ENCODE results near the gene JAZF1.

Gene JAZF1

GRCh38 chr7:27917119-27917518 is 263.5 kb downstream of the JAZF1 start:
- Histone ChIP-seq H3K36me3 (ENCODE audit: insufficient read depth, low read length) (no peaks in the 10 kb centered on the region), H3K4me3 (ENCODE audit: low read depth, low read length) (no peak overlapping the region), H3K79me2 (ENCODE audit: control insufficient read depth, insufficient read depth, low read length, unreplicated experiment) (no peaks in the 10 kb centered on the region), H3K4me1 (ENCODE audit: control insufficient read depth, insufficient read depth, low read length, unreplicated experiment) (peaks cover 21% of the 10 kb centered on the region), H2AFZ (ENCODE audit: low read length, unreplicated experiment) (no peak overlapping the region), H3K27ac (ENCODE audit: low read depth, low read length) (no peak overlapping the region), H3K27me3 (ENCODE audit: insufficient read depth, low read length) (no peaks in the 10 kb centered on the region)

- H3K27ac ChIP-seq (ENCODE audit: low read depth, low read length): no peak overlapping the region
- no peak overlapping the region for H3K4me3 ChIP-seq (ENCODE audit: low read depth, low read length)
- H3K79me2 ChIP-seq (ENCODE audit: control insufficient read depth, insufficient read depth, low read length, unreplicated experiment): no peaks in the 10 kb centered on the region
- peaks cover 21% of the 10 kb centered on the region for H3K4me1 ChIP-seq (ENCODE audit: control insufficient read depth, insufficient read depth, low read length, unreplicated experiment)
- H2AFZ ChIP-seq (ENCODE audit: low read length, unreplicated experiment): no peak overlapping the region
- no peaks in the 10 kb centered on the region for H3K27me3 ChIP-seq (ENCODE audit: insufficient read depth, low read length)
- no peaks in the 10 kb centered on the region for H3K36me3 ChIP-seq (ENCODE audit: insufficient read depth, low read length)
Measured at GRCh38 chr7:27916372-27916771, 264.2 kb downstream of the JAZF1 start.

- no peaks in the 10 kb centered on the region for H3K27me3 ChIP-seq (ENCODE audit: insufficient read depth, low read length)
- peaks cover 18% of the 10 kb centered on the region for H3K4me1 ChIP-seq (ENCODE audit: control insufficient read depth, insufficient read depth, low read length, unreplicated experiment)
- no peak overlapping the region for H3K27ac ChIP-seq (ENCODE audit: low read depth, low read length)
- no peak overlapping the region for H2AFZ ChIP-seq (ENCODE audit: low read length, unreplicated experiment)
- no peak overlapping the region for H3K4me3 ChIP-seq (ENCODE audit: low read depth, low read length)
- no peaks in the 10 kb centered on the region for H3K36me3 ChIP-seq (ENCODE audit: insufficient read depth, low read length)
- H3K79me2 ChIP-seq (ENCODE audit: control insufficient read depth, insufficient read depth, low read length, unreplicated experiment): no peaks in the 10 kb centered on the region
Measured at GRCh38 chr7:27914409-27914808, 266.2 kb downstream of the JAZF1 start.

DNA sequence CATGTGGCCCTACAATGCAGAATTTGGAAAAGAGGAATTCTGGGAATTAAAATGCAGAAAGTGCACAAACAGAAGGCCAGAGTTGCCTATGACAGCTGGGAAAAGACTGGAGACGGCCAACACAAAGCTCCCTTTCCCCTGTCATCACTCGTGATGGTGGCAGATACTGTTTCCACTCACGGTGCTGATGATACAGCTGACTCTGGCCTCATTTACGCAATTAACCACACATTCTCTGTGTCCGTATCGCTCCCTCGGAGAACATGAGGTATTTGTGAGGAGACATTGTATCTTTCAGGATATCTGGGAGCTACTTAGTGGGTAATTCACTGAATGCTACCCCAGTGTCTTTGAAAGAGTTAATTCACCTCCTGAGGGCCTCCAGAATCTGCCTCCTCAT is 267.8 kb downstream of the JAZF1 start:
- peaks cover 6% of the 10 kb centered on the region for H3K4me1 ChIP-seq (ENCODE audit: control insufficient read depth, insufficient read depth, low read length, unreplicated experiment)
- no peaks in the 10 kb centered on the region for H3K36me3 ChIP-seq (ENCODE audit: insufficient read depth, low read length)
- no peaks in the 10 kb centered on the region for H3K79me2 ChIP-seq (ENCODE audit: control insufficient read depth, insufficient read depth, low read length, unreplicated experiment)
- H3K27me3 ChIP-seq (ENCODE audit: insufficient read depth, low read length): no peaks in the 10 kb centered on the region
- no peak overlapping the region for H2AFZ ChIP-seq (ENCODE audit: low read length, unreplicated experiment)
- H3K4me3 ChIP-seq (ENCODE audit: low read depth, low read length): no peak overlapping the region
- H3K27ac ChIP-seq (ENCODE audit: low read depth, low read length): no peak overlapping the region

DNA sequence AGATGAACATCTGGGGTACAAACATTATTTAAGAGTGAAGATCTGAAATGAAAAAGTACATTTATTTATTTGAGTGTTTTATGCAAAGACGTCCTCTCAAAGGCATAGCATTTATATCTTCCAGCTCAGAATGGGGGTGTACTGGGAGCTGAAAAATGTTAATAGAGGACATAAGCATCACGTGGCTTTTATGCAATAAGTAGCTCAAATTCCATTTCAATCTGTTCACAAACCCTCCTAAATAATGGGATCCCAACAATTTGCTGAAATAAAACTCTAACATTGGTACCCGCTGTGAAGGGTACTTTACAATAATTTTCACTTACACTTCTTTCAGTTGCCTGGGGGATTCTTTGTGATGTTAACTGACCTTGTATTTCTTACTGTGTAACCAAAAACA is 268.7 kb downstream of the JAZF1 start:
- no peaks in the 10 kb centered on the region for H3K36me3 ChIP-seq (ENCODE audit: insufficient read depth, low read length)
- H3K27ac ChIP-seq (ENCODE audit: low read depth, low read length): no peak overlapping the region
- no peaks in the 10 kb centered on the region for H3K4me1 ChIP-seq (ENCODE audit: control insufficient read depth, insufficient read depth, low read length, unreplicated experiment)
- H3K79me2 ChIP-seq (ENCODE audit: control insufficient read depth, insufficient read depth, low read length, unreplicated experiment): no peaks in the 10 kb centered on the region
- H2AFZ ChIP-seq (ENCODE audit: low read length, unreplicated experiment): no peak overlapping the region
- no peak overlapping the region for H3K4me3 ChIP-seq (ENCODE audit: low read depth, low read length)
- H3K27me3 ChIP-seq (ENCODE audit: insufficient read depth, low read length): no peaks in the 10 kb centered on the region

DNA sequence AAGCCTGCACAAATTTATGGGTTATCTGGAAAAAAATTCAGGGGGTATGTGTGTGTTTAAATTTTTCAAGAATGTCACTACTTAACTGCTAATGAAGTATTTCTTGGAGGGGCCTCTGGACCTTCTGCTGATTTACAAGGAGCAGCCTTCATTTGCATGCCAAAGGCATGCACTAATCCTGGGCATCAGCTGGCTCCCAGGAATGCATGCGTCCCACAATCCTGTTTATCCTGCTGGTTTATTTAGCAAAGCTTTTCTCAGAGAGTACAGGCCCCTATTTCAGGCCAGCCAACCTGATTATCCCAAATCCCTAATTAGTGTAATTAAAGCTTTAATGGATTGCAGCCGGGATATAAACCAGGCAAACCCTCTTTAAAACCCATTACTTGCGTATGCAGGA is 270.3 kb downstream of the JAZF1 start:
- no peak overlapping the region for H3K27ac ChIP-seq (ENCODE audit: low read depth, low read length)
- H2AFZ ChIP-seq (ENCODE audit: low read length, unreplicated experiment): no peak overlapping the region
- no peaks in the 10 kb centered on the region for H3K36me3 ChIP-seq (ENCODE audit: insufficient read depth, low read length)
- H3K4me3 ChIP-seq (ENCODE audit: low read depth, low read length): no peak overlapping the region
- H3K27me3 ChIP-seq (ENCODE audit: insufficient read depth, low read length): no peaks in the 10 kb centered on the region
- H3K79me2 ChIP-seq (ENCODE audit: control insufficient read depth, insufficient read depth, low read length, unreplicated experiment): no peaks in the 10 kb centered on the region
- no peaks in the 10 kb centered on the region for H3K4me1 ChIP-seq (ENCODE audit: control insufficient read depth, insufficient read depth, low read length, unreplicated experiment)

DNA sequence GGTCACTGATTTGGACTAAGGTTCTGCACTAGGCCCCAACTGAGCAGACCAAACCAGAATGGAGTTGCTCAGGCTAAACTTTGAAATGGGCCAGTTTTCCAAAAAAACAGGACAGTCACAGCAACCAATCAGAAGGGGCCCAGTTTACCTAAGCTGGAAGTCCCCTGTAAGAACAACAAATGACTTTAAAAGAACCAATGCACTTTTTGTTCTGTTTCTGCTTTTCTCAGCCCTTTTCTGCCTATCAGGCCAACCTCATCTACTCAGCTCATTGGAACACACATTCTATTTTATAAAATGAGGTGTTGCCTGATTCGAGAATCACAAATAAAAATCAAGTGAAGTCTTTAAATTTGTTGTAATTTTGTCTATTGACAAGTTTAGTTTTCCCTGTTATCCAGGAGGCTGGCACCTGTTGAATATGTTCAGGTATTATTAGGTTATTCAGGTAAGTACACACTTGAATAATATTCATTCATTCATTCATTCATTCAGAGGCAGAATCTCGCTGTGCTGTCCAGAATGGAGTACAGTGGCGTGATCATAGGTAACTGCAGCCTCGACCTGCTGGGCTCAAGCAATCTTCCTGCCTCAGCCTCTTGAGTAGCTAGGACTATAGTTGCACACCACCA is 271.9 kb downstream of the JAZF1 start:
- Histone ChIP-seq H3K36me3 (ENCODE audit: insufficient read depth, low read length) (no peaks in the 10 kb centered on the region), H3K27me3 (ENCODE audit: insufficient read depth, low read length) (no peaks in the 10 kb centered on the region), H2AFZ (ENCODE audit: low read length, unreplicated experiment) (no peak overlapping the region), H3K4me1 (ENCODE audit: control insufficient read depth, insufficient read depth, low read length, unreplicated experiment) (no peaks in the 10 kb centered on the region), H3K79me2 (ENCODE audit: control insufficient read depth, insufficient read depth, low read length, unreplicated experiment) (no peaks in the 10 kb centered on the region), H3K27ac (ENCODE audit: low read depth, low read length) (no peak overlapping the region), H3K4me3 (ENCODE audit: low read depth, low read length) (no peak overlapping the region)

DNA sequence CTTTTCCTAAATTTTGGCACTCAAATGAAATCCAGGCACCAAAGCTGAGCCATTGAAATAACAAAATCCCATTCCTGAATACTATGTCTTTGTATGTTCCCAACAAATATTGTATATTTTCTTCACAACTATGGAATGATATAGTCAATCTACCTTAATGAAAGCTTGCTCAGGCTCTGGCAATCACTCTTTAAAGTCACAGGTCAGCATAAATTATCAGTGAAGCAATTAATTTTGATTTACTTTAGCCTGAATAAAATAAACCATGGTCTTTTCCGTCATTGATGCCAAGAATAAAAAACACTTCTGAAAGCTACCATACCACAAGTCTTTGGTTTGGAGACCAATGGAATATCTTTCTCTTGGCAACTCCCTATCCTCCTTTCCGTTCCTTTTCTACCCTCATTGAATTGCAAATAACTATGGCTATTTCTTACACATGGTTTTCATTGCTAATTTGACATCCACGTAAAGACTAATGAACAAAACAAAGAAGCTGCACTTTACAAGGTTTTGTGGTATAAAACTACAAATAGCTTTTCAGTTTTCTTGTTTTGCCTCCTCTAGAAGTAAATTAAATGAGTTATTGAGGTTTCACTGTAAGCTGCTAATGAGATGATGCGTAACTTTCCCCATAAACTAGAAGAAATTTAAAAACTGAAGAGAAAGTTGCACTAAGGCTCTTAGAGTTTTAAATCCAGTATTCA is 274.1 kb downstream of the JAZF1 start:
- H3K4me1 ChIP-seq (ENCODE audit: control insufficient read depth, insufficient read depth, low read length, unreplicated experiment): peaks cover 4% of the 10 kb centered on the region
- H3K36me3 ChIP-seq (ENCODE audit: insufficient read depth, low read length): no peaks in the 10 kb centered on the region
- no peaks in the 10 kb centered on the region for H3K79me2 ChIP-seq (ENCODE audit: control insufficient read depth, insufficient read depth, low read length, unreplicated experiment)
- H2AFZ ChIP-seq (ENCODE audit: low read length, unreplicated experiment): no peak overlapping the region
- no peak overlapping the region for H3K4me3 ChIP-seq (ENCODE audit: low read depth, low read length)
- H3K27ac ChIP-seq (ENCODE audit: low read depth, low read length): no peak overlapping the region
- H3K27me3 ChIP-seq (ENCODE audit: insufficient read depth, low read length): no peaks in the 10 kb centered on the region

GRCh38 chr7:27905951-27906350 is 274.6 kb downstream of the JAZF1 start:
- H3K36me3 ChIP-seq (ENCODE audit: insufficient read depth, low read length): no peaks in the 10 kb centered on the region
- no peak overlapping the region for H2AFZ ChIP-seq (ENCODE audit: low read length, unreplicated experiment)
- peaks cover 7% of the 10 kb centered on the region for H3K4me1 ChIP-seq (ENCODE audit: control insufficient read depth, insufficient read depth, low read length, unreplicated experiment)
- no peaks in the 10 kb centered on the region for H3K79me2 ChIP-seq (ENCODE audit: control insufficient read depth, insufficient read depth, low read length, unreplicated experiment)
- no peaks in the 10 kb centered on the region for H3K27me3 ChIP-seq (ENCODE audit: insufficient read depth, low read length)
- no peak overlapping the region for H3K4me3 ChIP-seq (ENCODE audit: low read depth, low read length)
- no peak overlapping the region for H3K27ac ChIP-seq (ENCODE audit: low read depth, low read length)

DNA sequence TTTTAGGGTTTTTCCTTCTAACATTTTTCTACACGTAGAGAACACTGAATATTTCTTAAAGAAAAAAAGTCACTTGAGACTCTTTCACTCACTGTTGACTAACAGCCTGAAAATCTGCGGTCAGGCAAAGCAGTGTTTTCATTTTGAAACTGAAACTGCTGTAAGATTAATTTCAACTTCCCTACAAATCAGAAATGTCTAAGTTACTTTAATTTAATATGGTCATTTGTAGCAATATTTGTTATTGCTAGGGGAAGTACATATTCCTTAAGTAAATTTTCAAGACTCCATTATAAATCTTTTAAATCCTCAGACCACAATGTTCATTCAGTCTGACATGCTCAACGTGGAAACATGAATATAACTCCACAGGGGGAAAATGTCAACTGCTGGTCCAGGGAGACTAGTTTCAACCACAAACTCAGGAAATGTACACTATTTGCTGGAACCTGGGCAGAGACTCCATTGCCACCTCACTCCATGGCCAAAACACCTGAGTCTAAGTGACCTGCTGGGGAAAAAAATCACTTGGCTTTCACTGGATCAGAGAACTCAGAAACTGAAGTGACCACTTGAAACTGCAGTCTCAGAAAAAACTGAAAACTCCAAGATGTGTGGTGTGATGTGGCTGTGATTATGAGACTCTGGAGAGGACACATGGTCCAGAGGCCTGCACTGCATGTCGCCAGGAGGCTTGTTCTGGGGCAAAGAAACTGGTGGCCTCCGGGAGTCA is 279.4 kb downstream of the JAZF1 start:
- H3K36me3 ChIP-seq (ENCODE audit: insufficient read depth, low read length): no peaks in the 10 kb centered on the region
- H3K27me3 ChIP-seq (ENCODE audit: insufficient read depth, low read length): no peaks in the 10 kb centered on the region
- peaks cover 7% of the 10 kb centered on the region for H3K79me2 ChIP-seq (ENCODE audit: control insufficient read depth, insufficient read depth, low read length, unreplicated experiment)
- peak overlapping the region; percentile 75 for H3K4me3 ChIP-seq (ENCODE audit: low read depth, low read length)
- H3K4me1 ChIP-seq (ENCODE audit: control insufficient read depth, insufficient read depth, low read length, unreplicated experiment): peaks cover 16% of the 10 kb centered on the region
- peak overlapping the region; percentile 79 for H2AFZ ChIP-seq (ENCODE audit: low read length, unreplicated experiment)
- H3K27ac ChIP-seq (ENCODE audit: low read depth, low read length): peak overlapping the region; percentile 76

DNA sequence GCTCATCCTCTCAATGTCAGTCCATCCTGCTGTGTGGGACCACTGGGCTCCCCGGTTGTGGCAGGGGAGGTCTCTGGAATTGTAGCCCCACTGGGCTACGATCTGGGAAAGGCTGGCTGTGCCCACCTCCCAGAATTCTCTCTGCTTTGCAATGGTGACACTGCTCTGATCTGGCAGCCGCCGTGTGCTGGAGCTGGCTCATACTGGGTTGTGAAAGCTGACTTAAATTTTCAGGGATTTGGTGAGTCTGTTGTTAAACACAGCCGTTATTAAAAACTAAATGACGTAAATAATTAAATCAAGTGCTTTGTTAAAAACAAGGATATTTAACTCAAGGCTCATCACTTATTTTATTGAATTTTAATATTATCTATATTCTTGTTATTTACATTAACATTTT is 280.6 kb downstream of the JAZF1 start:
- Histone ChIP-seq H3K36me3 (ENCODE audit: insufficient read depth, low read length) (no peaks in the 10 kb centered on the region), H3K4me1 (ENCODE audit: control insufficient read depth, insufficient read depth, low read length, unreplicated experiment) (peaks cover 23% of the 10 kb centered on the region), H3K79me2 (ENCODE audit: control insufficient read depth, insufficient read depth, low read length, unreplicated experiment) (peaks cover 7% of the 10 kb centered on the region), H3K27ac (ENCODE audit: low read depth, low read length) (no peak overlapping the region), H3K27me3 (ENCODE audit: insufficient read depth, low read length) (no peaks in the 10 kb centered on the region), H3K4me3 (ENCODE audit: low read depth, low read length) (no peak overlapping the region), H2AFZ (ENCODE audit: low read length, unreplicated experiment) (no peak overlapping the region)
